PC-3 (cell line): ENCODE measurements around the gene ANAPC16.

ENCODE experiments used
- CTCF ChIP-seq: fragments of 300-600 bp; sonication (generic); conservative IDR thresholded peaks from 2 replicates; pipeline ENCODE4 v1.5.1; 2017; ENCODE audit warnings: antibody characterized with exemption, low read depth, mild to moderate bottlenecking, low read length
- EZH2 ChIP-seq: fragments of 300-600 bp; sonication (generic); IDR thresholded peaks from one replicate; pipeline ENCODE4 v1.6.1; 2017; ENCODE audit warnings: antibody characterized with exemption, mild to moderate bottlenecking, low read length; ENCODE audit not compliant: unreplicated experiment
- EZH2phosphoT487 ChIP-seq: fragments of 300-600 bp; sonication (generic); IDR thresholded peaks from 2 replicates; pipeline ENCODE4 v1.6.1; 2018; ENCODE audit warnings: mild to moderate bottlenecking, antibody characterized with exemption, low read length, borderline replicate concordance

- no peak for TF ChIP-seq EZH2
- no peak for TF ChIP-seq CTCF
- no peak for TF ChIP-seq EZH2phosphoT487
These were observed 11.1 kb upstream of the ANAPC16 start for GRCh38 chr10:72204724-72205123.
